ENCODE data around the gene FDXACB1.

Gene FDXACB1

DNA sequence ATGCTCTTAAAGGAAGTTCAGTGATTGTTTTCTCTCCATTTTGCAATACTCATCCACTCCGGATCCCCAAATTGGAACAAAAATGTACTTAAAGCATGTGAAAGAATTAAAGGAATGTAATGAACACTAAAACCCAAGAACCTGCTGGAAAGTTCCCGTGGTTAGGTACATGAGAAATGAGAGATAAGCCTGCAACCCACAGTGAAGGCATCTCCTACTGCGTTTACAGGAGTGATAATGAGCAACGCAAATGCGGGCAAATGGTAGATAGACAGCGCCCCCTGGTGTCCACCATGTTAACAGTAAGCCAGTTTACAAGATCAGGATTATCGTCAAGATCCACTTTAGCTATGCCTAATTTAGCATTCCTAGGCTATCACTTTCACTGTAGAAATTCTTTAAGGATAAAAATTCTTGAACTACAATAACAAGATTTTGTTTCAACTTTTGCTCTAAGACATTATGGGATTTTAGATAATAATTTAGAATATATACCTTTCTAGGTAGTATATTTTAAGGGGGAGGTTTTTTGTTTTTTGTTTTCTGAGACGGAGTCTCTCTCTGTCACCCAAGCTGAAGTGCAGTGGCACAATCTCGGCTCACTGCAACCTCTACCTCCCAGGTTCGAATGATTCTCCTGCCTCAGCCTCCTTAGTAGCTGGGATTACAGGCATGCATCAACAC lies 37.5 kb downstream of the FDXACB1 start:
- DNase-seq = peak; percentile 91

DNA sequence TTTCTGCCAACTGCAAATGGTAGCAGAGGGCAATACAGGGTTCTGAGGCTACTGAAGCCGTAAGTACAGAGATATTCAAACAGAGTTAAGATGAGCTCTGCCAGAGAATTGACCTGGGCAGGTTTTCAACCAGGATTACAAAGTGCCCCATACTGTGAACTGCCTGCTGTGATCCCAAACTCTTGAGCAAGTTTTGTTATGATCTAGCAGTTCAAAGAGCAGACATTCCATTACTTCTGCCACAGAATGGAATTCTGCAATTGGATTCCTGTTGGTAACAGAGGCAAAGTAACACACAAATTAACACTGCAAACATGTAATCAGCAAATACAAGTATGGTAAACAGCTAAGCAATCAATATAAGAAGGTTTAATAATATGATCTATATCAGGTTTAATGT lies 38.8 kb downstream of the FDXACB1 start:
- DNase-seq = no peak

DNA sequence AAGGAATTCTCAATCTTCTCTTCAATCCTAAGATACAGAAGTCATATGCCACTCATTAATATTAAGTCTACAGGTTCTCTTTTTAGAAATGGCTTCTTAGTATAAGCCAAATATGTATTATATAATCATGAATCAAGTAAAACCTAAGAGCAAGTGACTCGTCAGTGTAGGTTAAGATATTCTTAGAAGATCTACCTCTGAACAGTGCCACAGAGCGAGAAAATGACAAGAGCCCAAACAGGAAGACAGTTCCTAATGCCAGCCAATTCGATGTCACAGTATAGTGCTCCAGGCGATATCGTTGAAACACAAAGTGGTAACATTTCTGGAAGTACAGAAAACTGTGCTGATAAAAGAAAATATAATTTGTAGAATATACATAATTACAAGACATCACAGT lies 40.9 kb downstream of the FDXACB1 start:
- no peak for DNase-seq

GRCh38 chr11:111837366-111837891 lies 41.5 kb downstream of the FDXACB1 start:
- no peak for DNase-seq

- DNase-seq = no peak
These were observed 42.2 kb downstream of the FDXACB1 start for GRCh38 chr11:111836721-111837120.

DNA sequence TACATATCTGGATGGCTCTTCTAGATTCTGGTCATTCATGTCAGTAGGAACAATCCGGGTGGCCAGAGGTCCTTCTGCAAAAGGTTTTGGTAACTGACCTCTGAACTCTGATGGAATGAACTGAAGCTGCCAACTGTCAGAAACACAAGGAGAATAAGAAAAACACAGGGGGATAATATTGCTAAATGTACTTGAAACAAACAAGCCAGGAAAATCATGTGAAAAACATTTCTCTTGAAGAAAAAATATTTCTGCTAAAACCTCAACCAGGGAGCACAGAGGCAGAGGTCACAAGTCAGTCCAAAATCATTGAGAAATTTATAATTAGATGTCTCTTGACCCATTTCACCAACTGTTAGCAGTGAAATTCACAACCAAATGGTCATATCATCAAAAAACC lies 42.8 kb downstream of the FDXACB1 start:
- DNase-seq = no peak

GRCh38 chr11:111835665-111836064 lies 43.3 kb downstream of the FDXACB1 start:
- no peak for DNase-seq

DNA sequence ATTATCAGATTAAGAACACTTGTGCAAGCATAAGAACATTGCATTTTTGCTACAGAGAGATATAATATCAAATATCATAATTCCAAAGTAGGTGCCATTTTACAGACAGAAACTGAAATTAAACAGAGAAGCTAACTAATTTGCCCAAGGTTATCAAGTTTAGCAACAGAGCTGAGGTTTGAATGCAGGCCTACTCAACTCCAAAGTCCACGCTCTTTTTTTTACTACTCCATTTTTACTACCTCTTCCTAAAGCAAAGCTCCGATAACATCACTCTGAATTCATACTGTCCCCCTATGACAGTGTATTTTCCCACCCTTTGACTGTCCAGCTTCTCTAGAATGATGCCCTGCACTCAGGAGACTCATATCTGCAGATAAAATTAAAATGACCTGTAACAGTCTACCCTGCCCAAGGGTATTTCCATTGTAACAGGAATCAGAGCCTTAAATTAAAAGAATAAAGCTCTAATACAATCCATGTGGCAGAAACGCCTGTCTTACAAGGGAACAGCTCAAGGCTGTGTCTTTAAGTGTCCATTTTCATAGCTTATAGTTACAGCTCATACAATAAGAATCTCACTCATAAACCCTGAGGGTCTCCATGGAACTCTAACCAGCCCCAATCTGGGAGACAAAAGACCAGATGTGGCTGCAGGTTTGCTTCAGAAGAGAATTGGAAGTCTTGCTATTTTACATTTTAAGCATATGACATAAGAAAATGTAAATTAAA lies 44.4 kb downstream of the FDXACB1 start:
- no peak for DNase-seq

DNA sequence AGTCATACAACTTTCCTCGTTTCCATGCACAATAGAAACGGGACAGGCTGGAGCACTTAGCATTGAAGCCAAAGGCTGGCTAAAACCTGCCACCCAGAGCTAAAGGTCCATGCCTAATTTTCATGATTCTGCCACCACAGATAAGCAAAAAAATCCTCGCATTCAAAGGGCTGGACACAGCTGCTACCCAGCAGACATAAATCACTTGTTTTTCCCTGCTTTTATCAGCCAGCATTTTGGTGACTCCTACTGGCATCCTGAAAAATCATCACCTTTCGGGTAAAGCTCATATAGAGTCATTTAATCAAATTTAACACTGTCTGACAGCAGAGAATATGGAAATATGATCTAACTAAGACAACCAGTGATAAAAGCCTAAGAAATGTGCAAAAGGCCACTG lies 45.4 kb downstream of the FDXACB1 start:
- no peak for DNase-seq

DNA sequence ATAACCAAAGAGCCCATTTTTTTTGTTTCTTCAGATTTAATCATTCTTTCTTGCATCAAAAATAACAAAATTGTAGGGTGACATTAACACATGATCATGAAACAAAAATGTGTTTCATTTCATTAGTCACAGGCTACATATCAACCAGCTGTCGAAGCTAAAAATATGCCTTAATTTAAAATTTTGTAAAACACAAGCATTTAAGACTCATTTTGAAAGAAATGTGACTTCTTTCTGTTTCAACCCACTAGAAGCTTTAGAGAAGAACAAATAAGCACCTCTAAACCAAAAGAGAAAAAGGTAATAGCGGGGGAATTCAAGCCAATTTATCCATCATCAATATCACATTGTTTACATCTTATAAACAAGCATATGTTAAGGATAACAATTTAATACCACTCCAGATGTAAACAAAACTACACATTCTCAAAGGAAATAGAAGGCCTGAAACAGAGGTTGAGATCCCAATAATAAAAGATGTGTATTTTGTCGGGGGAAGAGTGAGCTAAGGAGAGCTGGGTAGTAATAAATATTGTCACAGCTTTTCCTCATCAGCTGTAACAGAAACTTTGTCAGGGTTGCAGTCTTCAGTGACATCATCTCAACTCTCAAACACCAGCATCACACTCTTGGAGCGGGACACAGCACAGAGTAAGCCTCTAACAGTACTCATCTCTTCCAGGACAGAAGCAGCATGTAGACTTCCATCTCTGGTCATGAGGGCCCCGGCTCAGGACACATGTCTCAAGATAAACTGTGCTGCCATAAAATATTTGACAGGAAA lies 49.6 kb downstream of the FDXACB1 start:
- DNase-seq = no peak

DNA sequence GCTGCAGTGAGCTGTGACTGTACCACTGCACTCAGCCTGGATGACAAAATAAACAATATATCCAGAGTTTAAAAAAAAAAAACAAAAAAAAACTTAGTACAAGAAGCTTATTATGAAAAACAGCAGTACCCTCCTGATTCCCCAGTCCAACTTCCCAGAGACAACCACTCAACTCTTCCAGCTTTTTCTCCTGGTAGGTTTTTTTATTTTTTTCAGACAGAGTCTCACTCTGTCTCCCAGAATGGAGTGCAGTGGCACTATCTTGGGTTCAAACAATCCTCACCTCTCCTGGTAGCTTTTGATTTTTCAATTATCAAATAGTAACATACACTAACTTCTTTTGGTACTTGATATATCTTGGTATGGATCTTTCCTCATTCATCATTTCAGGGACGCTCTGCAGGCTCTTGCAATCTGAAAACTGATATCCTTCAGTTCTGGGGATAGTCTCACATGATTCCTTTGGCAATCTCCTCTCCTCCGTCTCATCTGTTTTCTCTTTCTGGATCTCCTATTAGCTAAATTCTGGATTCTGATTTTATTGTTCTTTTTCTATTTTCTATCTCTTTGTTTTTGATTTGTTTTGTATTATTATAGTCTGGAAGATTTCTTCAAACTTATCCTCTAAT lies 52.5 kb downstream of the FDXACB1 start:
- DNase-seq = no peak
